Endothelial cell of hepatic sinusoid (primary cell): ENCODE data around the gene NUP35.

Experiments used
- in situ Hi-C: cut with HindIII; loops from 2 replicates; pipeline ENCODE4 v1.10.0; 2017; ENCODE audit warnings: low sequenced_read_pairs

The NUP35 gene

DNA sequence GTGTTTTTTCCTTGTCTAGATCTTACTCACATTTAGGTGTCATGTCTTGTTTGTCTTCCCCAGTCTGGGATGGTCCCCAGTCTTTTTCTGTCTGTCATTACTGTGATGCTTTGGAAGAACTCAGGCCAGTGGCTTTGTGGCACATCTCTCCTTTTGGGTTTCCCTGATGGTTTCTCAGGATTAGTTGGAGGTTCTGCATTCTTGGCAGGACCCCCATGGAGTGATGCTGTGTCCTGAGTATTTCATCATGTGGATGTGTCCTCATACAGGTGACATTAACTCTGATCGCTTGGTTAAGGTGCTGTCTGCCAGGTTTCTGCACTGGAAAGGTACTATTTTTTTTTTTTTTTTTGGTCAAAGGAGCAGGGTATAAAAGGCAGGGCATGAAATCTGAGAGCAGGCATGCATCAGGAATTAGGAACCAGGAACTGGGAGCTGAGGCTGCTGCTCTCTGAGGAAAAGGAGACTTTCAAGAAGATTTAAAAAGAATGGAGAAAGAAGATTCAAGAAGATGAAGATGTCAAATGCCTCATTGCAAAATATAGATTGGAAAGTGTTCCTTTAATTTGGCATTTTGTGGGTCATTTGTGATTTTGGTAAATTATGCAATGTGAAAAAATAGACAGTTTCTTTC, 85.3 kb downstream of the NUP35 start:
- in situ Hi-C loops, result no loop called here
